Tibial nerve (tissue), 4 donors: ENCODE data around the gene DNALI1. TPM values are rescaled to one million over a fixed set of nuclear protein-coding genes. Genes with fewer than 3 reads are reported as not detected.

Experiments
- DNase-seq, 2 donors: peaks; one replicate each; pipeline ENCODE4 v3.0.0-alpha.2; 2019; ENCODE audit warnings: low spot score in 2 of 2
- H3K27ac ChIP-seq, 4 donors: fragments of 200-600 bp; sonication (generic) in 3 of 4; one replicate each; pipeline ENCODE4 v1.5.1; 2017 to 2019; ENCODE audit warnings: mild to moderate bottlenecking in 1 of 4
- H3K27me3 ChIP-seq, 2 donors: fragments of 200-600 bp; sonication (generic) in 1 of 2; one replicate each; pipeline versions ENCODE4 v1.5.1 to v1.6.0; 2017 to 2019
- H3K36me3 ChIP-seq, 3 donors: fragments of 200-600 bp; sonication (generic); one replicate each; pipeline ENCODE4 v1.5.1; 2018 to 2019
- H3K4me1 ChIP-seq, 4 donors: fragments of 200-600 bp; sonication (generic) in 3 of 4; one replicate each; pipeline ENCODE4 v1.5.1; 2017 to 2019
- H3K4me3 ChIP-seq, 4 donors: fragments of 200-600 bp; sonication (generic) in 3 of 4; one replicate each; pipeline ENCODE4 v1.5.1; 2017 to 2019; ENCODE audit warnings: mild to moderate bottlenecking in 1 of 4, moderate library complexity in 1 of 4
- H3K9me3 ChIP-seq, 4 donors: fragments of 200-600 bp; sonication (generic) in 3 of 4; one replicate each; pipeline ENCODE4 v1.5.1; 2017 to 2019
- EP300 ChIP-seq, 2 donors: sonication (generic); formaldehyde crosslinking; IDR thresholded peaks; one replicate each; pipeline ENCODE4 v1.6.1; 2017; ENCODE audit warnings: antibody characterized with exemption in 2 of 2, mild to moderate bottlenecking in 1 of 2
- POLR2A ChIP-seq, 2 donors: fragments of 450-650 bp; IDR thresholded peaks; one replicate each; pipeline ENCODE4 v1.6.1; 2017; ENCODE audit warnings: antibody characterized with exemption in 2 of 2, mild to moderate bottlenecking in 2 of 2, moderate library complexity in 2 of 2
- WGBS, 2 donors: methylation state at CpG; one replicate each; pipeline ENCODE4 v1.1.5; 2018; 5-methylcytosine and 5-hydroxymethylcytosine counted together
- total RNA-seq, 4 donors: library from RNA; depleted of rRNA; stranded (reverse); fragments of >200 nt; gene quantifications; one replicate each; pipeline ENCODE4 v1.1.0, GENCODE V29; 2016
- TF ChIP-seq, protein P1 (sequence below), 5 experiments: fragments of 200-600 bp in 3 of 5; fragments of 450-650 bp in 2 of 5; sonication (generic) in 3 of 5; IDR thresholded peaks; one replicate each; pipeline ENCODE4 v1.5.1; 2016 to 2019; ENCODE audit warnings: antibody characterized with exemption in 5 of 5, mild to moderate bottlenecking in 3 of 5, moderate library complexity in 2 of 5

The DNALI1 gene
- total RNA-seq, 4 donors from 2014 or later, result 6.3 to 10.3 (median 9.5) TPM

GRCh38 chr1:37605806-37606474, 49.2 kb downstream of the DNALI1 start:
- TF ChIP-seq, protein P1, sequence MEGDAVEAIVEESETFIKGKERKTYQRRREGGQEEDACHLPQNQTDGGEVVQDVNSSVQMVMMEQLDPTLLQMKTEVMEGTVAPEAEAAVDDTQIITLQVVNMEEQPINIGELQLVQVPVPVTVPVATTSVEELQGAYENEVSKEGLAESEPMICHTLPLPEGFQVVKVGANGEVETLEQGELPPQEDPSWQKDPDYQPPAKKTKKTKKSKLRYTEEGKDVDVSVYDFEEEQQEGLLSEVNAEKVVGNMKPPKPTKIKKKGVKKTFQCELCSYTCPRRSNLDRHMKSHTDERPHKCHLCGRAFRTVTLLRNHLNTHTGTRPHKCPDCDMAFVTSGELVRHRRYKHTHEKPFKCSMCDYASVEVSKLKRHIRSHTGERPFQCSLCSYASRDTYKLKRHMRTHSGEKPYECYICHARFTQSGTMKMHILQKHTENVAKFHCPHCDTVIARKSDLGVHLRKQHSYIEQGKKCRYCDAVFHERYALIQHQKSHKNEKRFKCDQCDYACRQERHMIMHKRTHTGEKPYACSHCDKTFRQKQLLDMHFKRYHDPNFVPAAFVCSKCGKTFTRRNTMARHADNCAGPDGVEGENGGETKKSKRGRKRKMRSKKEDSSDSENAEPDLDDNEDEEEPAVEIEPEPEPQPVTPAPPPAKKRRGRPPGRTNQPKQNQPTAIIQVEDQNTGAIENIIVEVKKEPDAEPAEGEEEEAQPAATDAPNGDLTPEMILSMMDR (IDR thresholded peaks at IDR 0.05), result no peak
- TF ChIP-seq POLR2A (IDR thresholded peaks at IDR 0.05) (no peak), EP300 (IDR thresholded peaks at IDR 0.05) (no peak)
- no peak for DNase-seq
- 92 to 93% methylated on average over 9 of the region's 9 CpGs for WGBS, 2 donors
- H3K27me3 ChIP-seq, result peaks cover 0 to 9% of the 10 kb centered on the region in 2 donors
- H3K36me3 ChIP-seq, result no peaks in the 10 kb centered on the region
- no peak overlapping the region for H3K27ac ChIP-seq
- no peak overlapping the region for H3K4me3 ChIP-seq
- H3K4me1 ChIP-seq, result no peaks in the 10 kb centered on the region
- H3K9me3 ChIP-seq, result no peaks in the 10 kb centered on the region

- TF ChIP-seq, protein P1 (IDR thresholded peaks at IDR 0.05), result no peak
- TF ChIP-seq POLR2A (IDR thresholded peaks at IDR 0.05) (no peak), EP300 (IDR thresholded peaks at IDR 0.05) (no peak)
- Histone ChIP-seq H3K27ac (no peak overlapping the region), H3K4me1 (no peaks in the 10 kb centered on the region), H3K36me3 (no peaks in the 10 kb centered on the region), H3K4me3 (no peak overlapping the region), H3K9me3 (no peaks in the 10 kb centered on the region), H3K27me3 (peaks cover 0 to 9% of the 10 kb centered on the region in 2 donors)
- DNase-seq, result no peak
- WGBS, 2 donors, result 69 to 81% methylated on average over 15 of the region's 15 CpGs
These were observed 49.9 kb downstream of the DNALI1 start for GRCh38 chr1:37606481-37607263.

DNA sequence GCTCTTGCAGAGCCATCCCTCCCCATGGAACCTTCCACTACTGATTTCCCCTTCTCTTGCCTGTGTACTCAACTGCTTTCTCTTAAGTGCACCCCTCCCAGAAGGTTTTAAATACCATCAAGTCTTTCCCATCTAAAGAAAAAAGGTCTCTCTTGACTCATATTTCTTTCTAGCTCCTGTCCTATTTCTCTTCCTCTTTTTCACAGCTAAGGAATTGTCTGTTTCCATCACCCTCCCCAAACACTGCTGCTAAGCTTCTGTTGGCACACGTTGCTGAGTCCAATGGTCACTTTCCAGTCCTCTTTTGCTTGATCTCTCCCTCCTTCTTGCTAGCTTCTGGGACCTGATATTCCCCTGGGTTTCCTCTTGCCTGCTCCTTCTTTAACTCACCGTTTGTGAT, 52.3 kb downstream of the DNALI1 start:
- 26 to 31% methylated on average over 2 of the region's 2 CpGs for WGBS, 2 donors
- Histone ChIP-seq H3K27me3 (peaks cover 0 to 14% of the 10 kb centered on the region in 2 donors), H3K4me1 (no peaks in the 10 kb centered on the region), H3K4me3 (no peak overlapping the region), H3K36me3 (no peaks in the 10 kb centered on the region), H3K9me3 (no peaks in the 10 kb centered on the region), H3K27ac (no peak overlapping the region)
- TF ChIP-seq EP300 (IDR thresholded peaks at IDR 0.05) (no peak), POLR2A (IDR thresholded peaks at IDR 0.05) (no peak)
- TF ChIP-seq, protein P1 (IDR thresholded peaks at IDR 0.05), result no peak
- DNase-seq, result no peak

- Histone ChIP-seq H3K9me3 (no peaks in the 10 kb centered on the region), H3K27me3 (peaks cover 0 to 19% of the 10 kb centered on the region in 2 donors), H3K27ac (no peak overlapping the region), H3K4me1 (no peaks in the 10 kb centered on the region), H3K4me3 (no peak overlapping the region), H3K36me3 (no peaks in the 10 kb centered on the region)
- WGBS, 2 donors, result 63 to 68% methylated on average over 2 of the region's 2 CpGs
- TF ChIP-seq EP300 (IDR thresholded peaks at IDR 0.05) (no peak), POLR2A (IDR thresholded peaks at IDR 0.05) (no peak)
- TF ChIP-seq, protein P1 (IDR thresholded peaks at IDR 0.05), result no peak
- no peak for DNase-seq
These were observed 53.3 kb downstream of the DNALI1 start for GRCh38 chr1:37609994-37610393.

DNA sequence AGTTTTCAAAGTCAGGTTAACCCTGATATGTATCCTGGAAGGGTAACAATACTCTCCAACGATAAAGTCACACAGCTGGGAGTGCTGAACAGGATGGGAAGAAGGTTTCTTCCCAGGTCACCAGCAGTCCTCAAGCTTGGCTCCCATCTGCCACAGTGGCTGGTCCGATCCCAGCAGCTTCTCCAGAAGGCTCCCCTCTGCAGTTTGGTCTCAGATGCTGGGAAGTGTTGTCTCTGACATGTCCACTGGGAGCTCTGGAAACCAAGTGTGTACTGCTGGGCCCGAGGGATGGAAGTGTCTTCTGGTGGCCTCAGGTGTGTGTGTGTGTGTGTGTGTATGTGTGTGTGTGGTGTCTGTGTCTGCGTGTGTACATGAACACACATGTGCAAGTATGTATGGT, 55.4 kb downstream of the DNALI1 start:
- Histone ChIP-seq H3K27ac (no peak overlapping the region), H3K4me1 (no peaks in the 10 kb centered on the region), H3K36me3 (no peaks in the 10 kb centered on the region), H3K4me3 (no peak overlapping the region), H3K9me3 (no peaks in the 10 kb centered on the region), H3K27me3 (peaks cover 0 to 36% of the 10 kb centered on the region in 2 donors)
- TF ChIP-seq EP300 (IDR thresholded peaks at IDR 0.05) (no peak), POLR2A (IDR thresholded peaks at IDR 0.05) (no peak)
- TF ChIP-seq, protein P1 (IDR thresholded peaks at IDR 0.05), result no peak
- WGBS, 2 donors, result 60 to 67% methylated on average over 4 of the region's 4 CpGs
- DNase-seq, result no peak
